ENCODE measurements around the gene B3GAT1. TPM values are rescaled to one million over a fixed set of nuclear protein-coding genes. Genes with fewer than 3 reads are reported as not detected.

B3GAT1 gene
- total RNA-seq, 4 donors from 2014 or later: 0.40 to 0.76 TPM; not detected in 2

DNA sequence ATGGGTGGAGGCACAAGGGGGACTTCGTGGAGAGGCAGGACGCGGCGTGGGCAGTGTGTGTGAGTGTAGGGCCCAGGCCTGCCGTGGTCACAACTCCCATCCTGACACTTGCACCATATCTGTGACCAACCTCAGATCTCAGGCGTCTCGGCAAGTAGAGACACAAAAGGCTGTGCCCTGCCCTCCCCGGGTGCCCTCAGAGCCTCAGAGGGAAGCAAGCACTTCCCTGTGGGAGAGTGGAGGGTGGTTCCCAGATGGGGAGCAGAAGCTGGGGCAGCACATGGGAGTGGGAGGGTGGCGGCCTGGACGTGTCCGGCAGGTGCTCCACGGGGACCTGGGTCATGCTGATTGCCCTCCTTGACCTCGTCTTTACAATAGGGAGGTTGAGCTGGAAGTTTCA is 20.4 kb downstream of the B3GAT1 start:
- Histone ChIP-seq H3K9me3 (no peaks in the 10 kb centered on the region), H3K27me3 (no peaks in the 10 kb centered on the region), H3K4me1 (no peaks in the 10 kb centered on the region), H3K4me3 (no peak overlapping the region), H3K27ac (no peak overlapping the region), H3K36me3 (no peaks in the 10 kb centered on the region)
- DNase-seq: no peak
- TF ChIP-seq, protein P1, sequence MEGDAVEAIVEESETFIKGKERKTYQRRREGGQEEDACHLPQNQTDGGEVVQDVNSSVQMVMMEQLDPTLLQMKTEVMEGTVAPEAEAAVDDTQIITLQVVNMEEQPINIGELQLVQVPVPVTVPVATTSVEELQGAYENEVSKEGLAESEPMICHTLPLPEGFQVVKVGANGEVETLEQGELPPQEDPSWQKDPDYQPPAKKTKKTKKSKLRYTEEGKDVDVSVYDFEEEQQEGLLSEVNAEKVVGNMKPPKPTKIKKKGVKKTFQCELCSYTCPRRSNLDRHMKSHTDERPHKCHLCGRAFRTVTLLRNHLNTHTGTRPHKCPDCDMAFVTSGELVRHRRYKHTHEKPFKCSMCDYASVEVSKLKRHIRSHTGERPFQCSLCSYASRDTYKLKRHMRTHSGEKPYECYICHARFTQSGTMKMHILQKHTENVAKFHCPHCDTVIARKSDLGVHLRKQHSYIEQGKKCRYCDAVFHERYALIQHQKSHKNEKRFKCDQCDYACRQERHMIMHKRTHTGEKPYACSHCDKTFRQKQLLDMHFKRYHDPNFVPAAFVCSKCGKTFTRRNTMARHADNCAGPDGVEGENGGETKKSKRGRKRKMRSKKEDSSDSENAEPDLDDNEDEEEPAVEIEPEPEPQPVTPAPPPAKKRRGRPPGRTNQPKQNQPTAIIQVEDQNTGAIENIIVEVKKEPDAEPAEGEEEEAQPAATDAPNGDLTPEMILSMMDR (IDR thresholded peaks at IDR 0.05): no peak
- intact Hi-C loops (cut with DNase I; ENCODE audit: low total_unique reads): no loop called here

DNA sequence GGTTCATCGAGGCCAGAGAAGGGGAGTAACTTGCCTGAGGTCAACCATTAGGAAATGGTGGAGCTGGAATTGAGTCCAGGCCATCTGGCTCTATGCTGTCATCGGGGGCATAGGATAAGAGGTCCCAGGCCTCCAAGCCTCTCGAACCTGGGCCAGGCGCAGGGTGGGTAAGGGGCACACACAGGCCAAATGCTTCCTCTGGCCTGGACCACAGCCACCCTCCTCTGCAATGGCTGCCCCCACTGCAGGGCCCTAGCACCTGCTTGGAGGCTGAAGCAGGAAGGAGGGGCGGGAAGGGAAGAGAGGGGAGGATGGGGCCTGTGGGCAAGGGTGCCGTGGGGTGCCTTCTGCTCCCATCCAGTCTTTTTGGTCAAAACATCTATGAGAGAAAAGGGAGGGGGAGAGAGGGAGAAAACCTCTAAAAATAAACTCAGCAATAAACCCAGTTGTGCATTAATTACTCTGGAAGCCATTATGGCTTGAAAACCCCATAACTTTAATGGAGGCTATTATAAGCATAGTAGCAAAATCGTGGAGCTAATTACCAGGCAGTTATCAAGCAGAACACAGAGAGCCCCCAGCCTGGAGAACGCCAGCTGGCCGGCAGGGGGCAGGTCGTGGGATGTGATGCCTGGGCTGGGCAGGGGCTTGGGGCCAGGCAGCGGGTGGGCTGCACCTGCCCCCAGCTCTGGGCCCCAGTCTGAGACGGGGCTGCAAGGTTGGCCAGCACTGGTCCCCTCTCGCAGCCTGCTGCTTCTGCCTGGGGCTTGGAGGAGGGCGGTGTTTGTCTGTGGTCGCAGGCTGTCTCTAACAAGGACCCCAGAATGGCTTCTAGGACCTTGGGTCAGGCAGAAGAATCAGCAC is 21.1 kb downstream of the B3GAT1 start:
- H3K27ac ChIP-seq: no peak overlapping the region
- H3K4me3 ChIP-seq: no peak overlapping the region
- TF ChIP-seq, protein P1 (IDR thresholded peaks at IDR 0.05): no peak
- TF ChIP-seq POLR2A (IDR thresholded peaks at IDR 0.05): no peak
- H3K36me3 ChIP-seq: no peaks in the 10 kb centered on the region
- no peaks in the 10 kb centered on the region for H3K27me3 ChIP-seq
- no peaks in the 10 kb centered on the region for H3K9me3 ChIP-seq
- intact Hi-C loops (cut with DNase I; ENCODE audit: low total_unique reads): no loop called here
- H3K4me1 ChIP-seq: no peaks in the 10 kb centered on the region
- no peak for DNase-seq

DNA sequence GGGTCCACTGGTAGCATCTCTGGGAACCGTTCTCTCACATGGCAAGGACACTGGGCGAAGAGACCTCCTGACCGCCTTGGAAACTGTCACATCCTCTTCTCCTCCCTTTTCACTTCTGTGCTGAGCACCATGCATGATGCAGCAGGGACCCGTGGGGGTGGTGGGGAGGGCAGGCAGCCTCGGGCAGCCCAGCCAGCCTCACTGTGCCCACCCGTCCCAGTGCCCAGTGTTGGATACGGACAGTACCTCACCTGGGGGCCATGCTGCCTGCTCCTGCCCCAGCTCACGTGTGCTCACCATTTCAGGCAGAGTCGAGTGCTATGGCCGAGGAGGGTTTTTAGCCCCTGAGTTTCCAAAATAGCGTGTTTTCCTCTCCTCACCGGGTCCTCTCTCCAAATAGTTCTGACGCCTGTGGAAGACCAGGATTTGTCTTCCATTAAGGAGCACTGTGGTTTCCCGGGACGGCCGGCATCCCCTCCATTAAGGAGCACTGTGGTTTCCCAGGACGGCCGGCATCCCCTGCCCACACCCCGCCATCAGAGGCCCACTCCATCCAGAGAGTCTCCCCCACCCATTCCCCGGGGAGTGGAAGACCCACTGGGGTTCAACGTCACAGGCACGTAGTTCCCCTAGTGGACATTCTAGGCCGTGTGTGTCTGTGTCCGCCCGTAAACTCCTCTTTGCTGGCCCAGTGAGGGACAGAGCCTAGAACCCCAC is 22.4 kb downstream of the B3GAT1 start:
- H3K27ac ChIP-seq: no peak overlapping the region
- TF ChIP-seq POLR2A (IDR thresholded peaks at IDR 0.05): no peak
- TF ChIP-seq, protein P1 (IDR thresholded peaks at IDR 0.05): no peak
- no peaks in the 10 kb centered on the region for H3K36me3 ChIP-seq
- DNase-seq: no peak
- H3K27me3 ChIP-seq: no peaks in the 10 kb centered on the region
- no peaks in the 10 kb centered on the region for H3K9me3 ChIP-seq
- no peak overlapping the region for H3K4me3 ChIP-seq
- no peaks in the 10 kb centered on the region for H3K4me1 ChIP-seq
- intact Hi-C loops (cut with DNase I; ENCODE audit: low total_unique reads): no loop called here

DNA sequence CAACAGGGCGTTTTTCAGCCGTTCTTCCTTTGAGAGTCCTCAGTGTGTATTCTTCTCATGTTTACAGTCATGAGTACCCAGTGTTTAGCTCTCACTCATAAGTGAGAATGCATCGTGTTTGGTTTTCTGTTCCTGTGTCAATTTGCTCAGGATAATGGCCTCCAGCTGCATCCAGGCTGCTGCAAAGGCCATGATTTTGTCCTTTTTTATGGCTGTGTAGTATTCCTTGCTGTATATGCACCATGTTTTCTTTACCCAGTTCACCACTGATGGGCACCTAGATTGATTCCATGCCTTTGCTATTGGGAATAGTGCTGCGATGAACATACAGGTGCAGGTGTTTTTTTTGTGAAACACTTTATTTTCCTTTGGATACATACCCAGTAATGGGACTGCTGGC is 23.5 kb downstream of the B3GAT1 start:
- Histone ChIP-seq H3K36me3 (no peaks in the 10 kb centered on the region), H3K4me3 (no peak overlapping the region), H3K9me3 (no peaks in the 10 kb centered on the region), H3K4me1 (no peaks in the 10 kb centered on the region), H3K27me3 (no peaks in the 10 kb centered on the region), H3K27ac (no peak overlapping the region)
- intact Hi-C loops (cut with DNase I; ENCODE audit: low total_unique reads): no loop called here
- no peak for DNase-seq
- TF ChIP-seq, protein P1 (IDR thresholded peaks at IDR 0.05): no peak
- TF ChIP-seq POLR2A (IDR thresholded peaks at IDR 0.05): no peak

DNA sequence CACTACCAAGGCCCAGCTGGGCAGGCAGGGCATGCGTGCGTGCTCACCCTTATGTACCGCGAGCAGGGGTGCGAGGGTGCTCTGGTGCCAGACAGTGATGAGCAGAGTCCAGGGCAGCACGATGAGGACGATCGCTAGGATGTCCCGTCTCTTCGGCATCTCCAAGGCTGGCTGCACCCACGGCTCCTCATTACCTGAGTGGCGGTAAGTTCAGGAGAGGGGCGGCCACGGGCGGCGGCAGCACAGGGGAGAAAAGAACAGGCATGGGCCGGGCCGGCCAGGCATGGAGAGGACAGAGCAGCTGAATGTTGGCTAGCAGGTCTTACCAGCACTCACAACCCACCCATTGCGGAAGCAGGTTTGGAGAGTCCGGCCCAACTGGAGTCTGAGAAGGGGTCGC is 24.5 kb downstream of the B3GAT1 start:
- no peaks in the 10 kb centered on the region for H3K9me3 ChIP-seq
- H3K4me1 ChIP-seq: no peaks in the 10 kb centered on the region
- no peaks in the 10 kb centered on the region for H3K27me3 ChIP-seq
- no peak for TF ChIP-seq POLR2A (IDR thresholded peaks at IDR 0.05)
- TF ChIP-seq, protein P1 (IDR thresholded peaks at IDR 0.05): no peak
- no peak overlapping the region for H3K27ac ChIP-seq
- no peak overlapping the region for H3K4me3 ChIP-seq
- no peaks in the 10 kb centered on the region for H3K36me3 ChIP-seq
- DNase-seq: no peak
- intact Hi-C loops (cut with DNase I; ENCODE audit: low total_unique reads): no loop called here
